ENCODE data around the gene TAS2R38. TPM values are rescaled to one million over a fixed set of nuclear protein-coding genes. Genes with fewer than 3 reads are reported as not detected.

The TAS2R38 gene
- total RNA-seq, 1 experiment from 2014 or later = not detected

GRCh38 chr7:141952461-141952860 lies 21.1 kb downstream of the TAS2R38 start:
- no peak overlapping the region for H2BK5ac ChIP-seq (ENCODE audit: insufficient read length, low read length)
- H3K4ac ChIP-seq (ENCODE audit: low read depth, low read length) = no peak overlapping the region
- Mint-ChIP-seq H3K4me3 (no peak overlapping the region), H3K27ac (no peak overlapping the region), H3K9me3 (no peaks in the 10 kb centered on the region), H3K4me1 (peaks cover 9 to 10% of the 10 kb centered on the region in 2 experiments), H3K36me3 (ENCODE audit: insufficient read depth in 1 of 3, low read depth in 3 of 3) (no peaks in the 10 kb centered on the region), H3K27me3 (ENCODE audit: low read depth) (no peaks in the 10 kb centered on the region)
- no peaks in the 10 kb centered on the region for H3K23me2 ChIP-seq (ENCODE audit: insufficient read length, low read depth, low read length, poor library complexity, severe bottlenecking)
- no peak overlapping the region for H2BK120ac ChIP-seq (ENCODE audit: low read depth, low read length, poor library complexity, severe bottlenecking)
- no peak overlapping the region for H2AFZ ChIP-seq (ENCODE audit: low read length)
- H4K91ac ChIP-seq (ENCODE audit: insufficient read length, low read depth, low read length) = no peak overlapping the region
- H3K4me2 ChIP-seq (ENCODE audit: insufficient read depth, insufficient read length, low read length) = no peak overlapping the region
- no peak overlapping the region for H3K23ac ChIP-seq (ENCODE audit: insufficient read length, low read depth, low read length)
- no peak overlapping the region for H2BK12ac ChIP-seq (ENCODE audit: insufficient read length, low read depth, low read length)
- H3K56ac ChIP-seq (ENCODE audit: insufficient read length, low read depth, low read length) = no peak overlapping the region
- H2AK5ac ChIP-seq (ENCODE audit: insufficient read length, low read length) = no peak overlapping the region
- DNase-seq = no peak
- WGBS (ENCODE audit: extremely low coverage, insufficient read length, low lambda C conversion rate) = no CpG with 5 or more reads among the region's 1 CpG
- H3K9me3 ChIP-seq (ENCODE audit: control insufficient read depth, low read depth, low read length) = no peaks in the 10 kb centered on the region
- H3K9ac ChIP-seq (ENCODE audit: extremely low read depth, insufficient read length, low read length) = no peak overlapping the region
- H3K18ac ChIP-seq (ENCODE audit: insufficient read length, low read depth, low read length) = no peak overlapping the region
- no peak overlapping the region for H3K27ac ChIP-seq (ENCODE audit: insufficient read length, low read depth, low read length)
- H4K8ac ChIP-seq (replicated peaks; ENCODE audit: insufficient read length, low read depth, low read length) = no peak overlapping the region
- no peak overlapping the region for H4K5ac ChIP-seq (ENCODE audit: insufficient read length, low read depth, low read length)
- H2BK15ac ChIP-seq (ENCODE audit: low read depth, low read length) = no peak overlapping the region
- H3K27me3 ChIP-seq (ENCODE audit: insufficient read depth, low read length) = no peaks in the 10 kb centered on the region
- no peaks in the 10 kb centered on the region for H3K79me1 ChIP-seq (ENCODE audit: insufficient read depth, low read depth, low read length, poor library complexity, severe bottlenecking)
- H4K20me1 ChIP-seq (ENCODE audit: control insufficient read depth, insufficient read depth, insufficient read length) = no peaks in the 10 kb centered on the region
- no peak overlapping the region for H3T11ph ChIP-seq (ENCODE audit: low read length)
- no peak for TF ChIP-seq CTCF (conservative IDR thresholded peaks at IDR 0.05)
- no peaks in the 10 kb centered on the region; the same call in 1 of the 2 replicates for H3K4me1 ChIP-seq (ENCODE audit: insufficient read depth, low read length)
- no peak overlapping the region for H2BK20ac ChIP-seq (ENCODE audit: low read depth, low read length, poor library complexity, severe bottlenecking)
- no peak overlapping the region for H3K14ac ChIP-seq (ENCODE audit: insufficient read depth, low read length)
- no peaks in the 10 kb centered on the region for H3K79me2 ChIP-seq (ENCODE audit: insufficient read depth, low read length)

Data from H9 (cell line).